Dermis microvascular lymphatic vessel endothelial cell (primary cell): ENCODE data around the gene IFI27. TPM values are rescaled to one million over a fixed set of nuclear protein-coding genes. Genes with fewer than 3 reads are reported as not detected.
A peak's percentile ranks its signal among the peaks of the same experiment; 100 is the strongest.
"Not testable (repeated sequence)": the region's sequence is repeated elsewhere in the genome, so short reads cannot be mapped to it uniquely, and the experiment has no call there.

Source experiments
- DNase-seq, 2 donors: peaks; one replicate each; pipeline versions ENCODE4 v3.0.0 to v3.0.0-alpha.2; 2010; ENCODE audit warnings: low read depth in 2 of 2
- total RNA-seq: library from RNA; depleted of rRNA; stranded (reverse); fragments of >200 nt; gene quantifications from 2 replicates; pipeline ENCODE4 v1.2.1, GENCODE V29; 2014

IFI27 gene
- total RNA-seq, 1 donor from 2014 or later: 62.0 TPM

DNA sequence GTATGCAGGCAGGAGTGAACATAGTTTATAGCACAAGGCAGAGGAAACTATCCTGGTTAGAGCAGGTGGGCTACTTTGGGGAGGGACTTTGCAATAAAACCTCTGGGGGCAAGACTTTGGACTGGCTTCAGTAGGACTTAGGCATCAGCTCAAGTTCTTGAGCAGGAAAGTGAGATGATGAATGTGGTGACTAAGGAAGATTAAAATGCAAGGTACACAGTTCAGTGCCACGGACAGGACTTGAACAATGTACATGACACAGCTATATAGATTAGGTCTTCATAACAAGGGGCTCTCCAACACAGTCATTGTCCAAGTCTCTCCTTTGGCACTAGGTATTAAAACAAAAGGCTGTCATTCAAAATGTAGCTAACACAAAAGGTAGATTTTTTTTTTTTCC, 42.1 kb downstream of the IFI27 start:
- no peak for DNase-seq

DNA sequence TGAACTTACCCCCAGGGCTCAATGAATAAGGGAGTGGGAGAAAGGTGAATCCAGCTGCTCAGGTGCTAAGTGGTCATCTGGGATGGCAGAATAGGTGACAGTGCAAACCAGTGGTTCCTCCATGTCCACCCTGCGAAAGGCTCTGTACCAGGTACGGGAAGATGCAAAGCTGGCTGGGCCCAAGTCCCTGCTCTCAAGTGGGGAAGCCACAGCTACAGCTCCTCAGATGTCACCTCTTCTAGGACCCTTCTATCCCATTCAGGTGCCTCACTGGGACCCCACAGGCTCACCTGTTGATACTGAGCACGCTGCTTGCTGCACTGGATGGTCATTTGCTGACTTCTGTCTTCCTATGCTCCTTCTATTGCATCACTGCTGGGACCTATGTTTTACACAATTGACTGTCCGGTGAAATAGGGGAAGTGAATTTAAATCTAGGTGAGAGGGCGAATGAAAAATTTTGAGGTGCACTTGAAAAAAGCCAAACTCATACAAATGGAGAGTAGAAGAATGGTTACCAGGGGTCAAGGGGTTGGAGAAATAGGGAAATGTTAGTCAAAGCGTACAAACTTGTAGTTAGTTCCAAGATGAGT, 43.3 kb downstream of the IFI27 start:
- DNase-seq: no peak

DNA sequence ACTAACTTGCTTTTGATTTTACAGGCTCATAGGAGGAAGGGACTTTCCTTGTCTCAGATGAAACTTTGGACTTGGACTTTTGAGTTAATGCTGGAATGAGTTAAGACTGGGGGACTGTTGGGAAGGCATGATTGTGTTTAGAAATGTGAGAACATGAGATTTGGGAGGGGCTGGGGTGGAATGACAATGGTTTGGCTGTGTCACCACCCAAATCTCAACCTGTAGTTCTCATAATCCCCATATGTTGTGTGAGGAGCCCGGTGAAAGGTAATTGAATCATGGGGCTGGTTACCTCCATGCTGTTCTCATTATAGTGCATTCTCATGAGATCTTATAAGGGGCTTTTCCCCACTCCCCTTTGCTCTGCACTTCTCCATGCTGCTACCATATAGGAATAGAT, 45.6 kb downstream of the IFI27 start:
- DNase-seq: not testable (repeated sequence)

DNA sequence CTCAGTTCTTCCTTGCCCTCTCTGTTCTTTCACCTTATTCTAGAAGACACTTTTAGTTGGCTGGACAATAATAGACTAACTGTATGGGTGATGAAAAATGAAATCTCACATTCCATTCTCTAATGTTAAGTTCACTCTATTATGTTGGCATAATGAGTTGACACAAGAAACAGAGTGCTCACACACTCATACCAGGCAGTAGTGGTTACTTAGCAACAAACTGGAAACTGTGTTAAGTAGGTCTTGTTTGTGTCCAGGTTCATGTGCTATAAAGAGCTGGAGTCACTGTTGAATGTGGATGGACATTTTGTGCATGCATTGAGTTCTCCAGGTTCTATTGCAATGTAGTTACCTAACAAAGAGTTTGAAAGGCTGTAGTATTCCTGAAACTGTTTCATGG, 46.7 kb downstream of the IFI27 start:
- DNase-seq: no peak

DNA sequence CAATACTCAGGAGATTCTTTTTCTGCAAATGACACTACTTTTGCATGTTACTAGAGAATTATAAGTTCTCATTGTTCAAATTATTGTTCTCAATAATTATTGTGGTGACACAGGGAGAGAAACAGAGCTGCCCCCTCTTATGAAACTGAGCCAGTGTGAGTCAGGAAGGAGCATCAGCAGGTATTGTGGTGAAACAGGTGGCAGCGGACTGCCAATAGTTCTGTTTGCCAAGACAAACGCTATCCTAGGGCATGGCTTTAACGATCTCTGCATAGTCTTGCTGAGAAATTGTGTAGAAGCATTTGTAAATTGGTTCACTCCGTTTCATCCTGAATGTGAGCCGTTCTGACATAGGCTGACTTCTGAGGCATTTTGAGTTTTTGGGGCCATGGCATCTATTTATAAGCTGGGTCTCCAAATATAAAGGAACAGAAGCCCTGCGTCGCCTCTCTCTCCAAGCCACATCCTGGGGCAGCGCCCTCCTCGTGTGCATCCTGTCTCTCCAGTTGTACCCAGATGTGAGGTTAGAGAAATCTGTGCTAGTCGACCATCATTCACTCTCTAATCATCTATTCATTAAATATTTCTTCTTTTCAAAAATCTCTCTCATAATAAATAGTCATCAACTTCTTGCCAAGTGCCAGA, 47.8 kb downstream of the IFI27 start:
- DNase-seq: no peak

DNA sequence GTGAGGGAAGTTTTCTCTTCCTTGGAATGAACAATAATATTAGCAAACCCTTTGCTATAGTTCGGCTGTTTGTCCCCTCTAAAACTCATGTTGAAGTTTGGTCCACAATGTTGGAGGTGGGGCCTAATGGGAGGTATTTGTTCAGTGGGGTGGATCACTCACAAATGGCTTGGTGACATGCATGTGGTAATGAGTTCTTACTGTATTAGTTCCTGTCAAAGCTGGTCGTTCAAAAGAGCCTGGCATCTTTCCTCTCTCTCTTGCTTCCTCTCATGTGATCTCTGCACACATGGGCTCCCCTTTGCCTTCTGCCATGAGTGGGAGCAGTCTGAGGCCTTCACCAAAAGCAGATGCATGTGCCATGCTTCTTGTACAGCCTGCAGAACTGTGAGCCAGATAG, 50.5 kb downstream of the IFI27 start:
- DNase-seq: no peak

DNA sequence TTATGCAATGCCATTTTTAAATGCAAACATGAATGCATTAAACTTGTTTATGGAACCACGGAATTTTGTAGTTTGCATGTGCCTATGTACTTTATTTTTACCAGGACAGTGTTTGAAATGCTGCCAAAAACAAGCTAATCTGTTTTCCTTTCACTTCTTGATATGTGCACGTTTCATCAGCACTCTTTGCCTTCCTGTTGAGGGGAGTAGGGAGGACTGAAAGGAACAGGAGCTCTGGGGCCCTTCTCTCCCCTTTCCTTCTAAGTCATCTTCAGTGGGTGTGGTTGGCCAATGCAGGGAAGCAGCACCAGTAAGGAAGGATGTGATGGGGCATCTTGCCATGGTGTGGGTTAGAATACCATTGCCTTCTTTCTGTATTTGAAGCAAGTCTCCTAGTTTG, 51.4 kb downstream of the IFI27 start:
- DNase-seq: peak in 1 of 2 donors; percentile 9

DNA sequence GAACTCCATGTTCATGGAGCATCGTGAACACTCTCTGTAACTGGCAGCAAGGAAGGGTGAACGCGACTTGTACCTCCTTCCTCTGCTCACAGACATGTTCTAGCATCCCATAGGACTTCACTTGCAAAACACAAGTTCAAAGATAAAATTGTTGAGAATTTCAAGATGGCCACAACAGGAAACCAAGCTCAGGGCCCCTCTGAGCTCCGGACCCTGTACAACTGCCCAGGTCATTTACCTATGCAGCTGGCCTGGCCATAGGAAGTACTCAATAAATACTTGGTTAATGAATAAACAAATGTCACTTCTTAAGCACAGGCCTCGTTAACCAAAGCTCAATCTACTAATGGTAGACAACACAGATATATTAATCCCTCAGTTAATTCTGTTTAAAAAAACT, 51.9 kb downstream of the IFI27 start:
- no peak for DNase-seq

DNA sequence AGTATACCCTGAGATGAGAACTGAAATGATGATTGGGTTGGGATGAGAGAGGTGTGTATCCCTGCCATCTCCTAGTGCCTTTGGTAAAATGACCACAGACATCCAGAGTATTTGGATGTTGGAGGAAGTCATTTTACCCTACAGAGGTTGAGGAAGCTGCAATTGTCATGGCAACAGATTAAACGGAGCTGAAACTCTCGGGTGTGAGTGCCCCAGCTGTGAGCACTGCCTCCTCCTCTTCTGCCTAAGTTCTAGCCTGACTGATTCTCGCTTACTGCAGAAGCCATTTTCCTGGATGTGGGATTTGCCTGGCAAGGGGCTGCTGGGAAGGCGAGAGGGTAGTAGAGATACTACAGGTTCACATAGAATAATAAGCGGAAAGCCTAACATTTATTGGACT, 53.3 kb downstream of the IFI27 start:
- DNase-seq: no peak

DNA sequence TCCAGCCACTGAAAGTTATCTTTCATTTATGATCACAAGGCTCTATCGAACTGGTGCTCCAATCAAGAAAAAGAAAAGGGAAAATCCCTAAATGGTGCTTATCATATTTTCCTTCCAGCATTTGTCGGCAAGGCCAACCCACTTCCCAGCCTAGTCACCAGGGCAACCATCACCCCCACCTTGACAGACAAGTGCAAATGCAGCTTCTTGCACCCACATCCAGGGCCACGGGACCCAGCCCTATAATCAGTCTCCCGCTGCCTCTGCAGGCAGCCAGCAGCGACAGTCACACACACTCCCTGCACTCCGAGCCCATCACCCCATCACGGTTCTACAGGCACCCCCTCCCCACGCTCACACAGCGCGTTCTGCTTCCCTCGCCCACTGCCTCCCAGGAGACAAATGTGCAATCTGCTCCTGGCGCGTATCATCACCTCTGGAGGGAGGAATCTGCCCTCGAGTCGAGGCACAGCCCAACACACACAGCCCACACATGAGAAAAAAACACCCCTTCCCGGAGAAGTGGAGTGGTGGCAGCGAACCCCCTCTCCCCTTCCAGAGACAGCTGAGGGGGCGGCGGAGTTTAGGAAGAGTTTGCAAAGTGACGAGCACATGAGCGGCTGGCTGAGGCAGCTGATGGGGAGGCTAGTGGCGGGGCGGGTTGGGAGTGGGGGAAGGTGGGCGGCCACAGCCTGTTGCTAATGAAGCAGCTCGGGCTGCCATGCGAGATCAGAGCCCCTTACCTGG, 54.3 kb downstream of the IFI27 start:
- no peak for DNase-seq

DNA sequence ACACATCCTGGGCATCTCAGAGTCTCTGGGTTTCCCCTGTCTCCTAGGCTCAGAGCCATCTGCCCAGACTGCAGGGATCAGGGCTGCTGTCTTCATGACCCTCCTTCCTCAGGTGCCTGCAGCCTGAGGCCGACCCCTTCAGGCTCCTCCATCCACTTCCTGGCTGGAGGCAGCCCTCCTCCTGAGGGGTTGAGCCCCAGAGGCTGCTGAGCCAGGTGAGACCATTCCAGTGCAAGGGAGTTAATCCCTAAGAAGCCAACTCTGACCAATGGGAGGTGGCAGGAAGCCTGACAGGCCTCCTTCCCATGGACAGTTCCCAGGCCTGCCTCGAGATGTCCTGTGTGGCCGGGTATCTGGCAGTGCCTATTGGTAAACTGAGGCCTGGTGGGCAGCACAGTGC, 55.2 kb downstream of the IFI27 start:
- DNase-seq: no peak

Other genes starting within 250 kb of the IFI27 start
- not detected in 2 replicates for gene FAM181A, start 183.4 kb upstream of the IFI27 start, total RNA-seq
- gene ASB2, start 134.2 kb upstream of the IFI27 start, total RNA-seq: not detected in 2 replicates
- gene CCDC197, start 113.4 kb upstream of the IFI27 start, total RNA-seq: not detected in 2 replicates
- gene OTUB2, start 84.4 kb upstream of the IFI27 start, total RNA-seq: 0.64 and 0.89 TPM in 2 replicates
- 63.3 and 90.8 TPM in 2 replicates for gene DDX24, start 29.5 kb upstream of the IFI27 start, total RNA-seq
- gene IFI27L1, start 29.4 kb upstream of the IFI27 start, total RNA-seq: 7.2 and 13.0 TPM in 2 replicates
- gene IFI27L2, start 18.9 kb downstream of the IFI27 start, total RNA-seq: 5.2 and 8.9 TPM in 2 replicates
- not detected in 2 replicates for gene PPP4R4, start 63.6 kb downstream of the IFI27 start, total RNA-seq
- not detected in 2 replicates for gene SERPINA10, start 182.5 kb downstream of the IFI27 start, total RNA-seq
- not detected in 2 replicates for gene SERPINA6, start 212.6 kb downstream of the IFI27 start, total RNA-seq